Lower leg skin (tissue), 3 donors: ENCODE data around the gene CAP2.

ENCODE experiments used
- CTCF ChIP-seq, 3 donors: fragments of 450-650 bp; IDR thresholded peaks; one replicate each; pipeline ENCODE4 v1.5.1; 2016; ENCODE audit warnings: antibody characterized with exemption in 3 of 3, mild to moderate bottlenecking in 3 of 3, moderate library complexity in 2 of 3
- POLR2A ChIP-seq, 2 donors: fragments of 450-650 bp; IDR thresholded peaks; one replicate each; pipeline ENCODE4 v1.6.1; 2016 to 2017; ENCODE audit warnings: antibody characterized with exemption in 2 of 2, mild to moderate bottlenecking in 1 of 2, moderate library complexity in 1 of 2

- no peak for TF ChIP-seq CTCF (IDR thresholded peaks at IDR 0.05)
- TF ChIP-seq POLR2A (IDR thresholded peaks at IDR 0.05), result no peak
Measured at GRCh38 chr6:17478946-17479345, 85.6 kb downstream of the CAP2 start.
